ENCODE measurements around the gene PLTP. TPM values are rescaled to one million over a fixed set of nuclear protein-coding genes. Genes with fewer than 3 reads are reported as not detected.

Gene PLTP, protein sequence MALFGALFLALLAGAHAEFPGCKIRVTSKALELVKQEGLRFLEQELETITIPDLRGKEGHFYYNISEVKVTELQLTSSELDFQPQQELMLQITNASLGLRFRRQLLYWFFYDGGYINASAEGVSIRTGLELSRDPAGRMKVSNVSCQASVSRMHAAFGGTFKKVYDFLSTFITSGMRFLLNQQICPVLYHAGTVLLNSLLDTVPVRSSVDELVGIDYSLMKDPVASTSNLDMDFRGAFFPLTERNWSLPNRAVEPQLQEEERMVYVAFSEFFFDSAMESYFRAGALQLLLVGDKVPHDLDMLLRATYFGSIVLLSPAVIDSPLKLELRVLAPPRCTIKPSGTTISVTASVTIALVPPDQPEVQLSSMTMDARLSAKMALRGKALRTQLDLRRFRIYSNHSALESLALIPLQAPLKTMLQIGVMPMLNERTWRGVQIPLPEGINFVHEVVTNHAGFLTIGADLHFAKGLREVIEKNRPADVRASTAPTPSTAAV
- 4.7 TPM for total RNA-seq (2021; ENCODE audit: unreplicated experiment)
- 7.1 and 7.5 TPM in 2 replicates for polyA plus RNA-seq (2012)
- percentile 38 among the genes with signal in this experiment for Bru-seq, nascent RNA
- percentile 32 among the genes with signal in this experiment for BruChase-seq, experiment 1, labeled RNA remaining after a 6-hour chase
- percentile 36 among the genes with signal in this experiment for BruChase-seq, experiment 2, labeled RNA remaining after a 2-hour chase
- long read RNA-seq, partial matches to known transcripts: 2 of 4 reads
- long read RNA-seq, other reads (novel, unspliced or antisense): 0 of 4 reads

DNA sequence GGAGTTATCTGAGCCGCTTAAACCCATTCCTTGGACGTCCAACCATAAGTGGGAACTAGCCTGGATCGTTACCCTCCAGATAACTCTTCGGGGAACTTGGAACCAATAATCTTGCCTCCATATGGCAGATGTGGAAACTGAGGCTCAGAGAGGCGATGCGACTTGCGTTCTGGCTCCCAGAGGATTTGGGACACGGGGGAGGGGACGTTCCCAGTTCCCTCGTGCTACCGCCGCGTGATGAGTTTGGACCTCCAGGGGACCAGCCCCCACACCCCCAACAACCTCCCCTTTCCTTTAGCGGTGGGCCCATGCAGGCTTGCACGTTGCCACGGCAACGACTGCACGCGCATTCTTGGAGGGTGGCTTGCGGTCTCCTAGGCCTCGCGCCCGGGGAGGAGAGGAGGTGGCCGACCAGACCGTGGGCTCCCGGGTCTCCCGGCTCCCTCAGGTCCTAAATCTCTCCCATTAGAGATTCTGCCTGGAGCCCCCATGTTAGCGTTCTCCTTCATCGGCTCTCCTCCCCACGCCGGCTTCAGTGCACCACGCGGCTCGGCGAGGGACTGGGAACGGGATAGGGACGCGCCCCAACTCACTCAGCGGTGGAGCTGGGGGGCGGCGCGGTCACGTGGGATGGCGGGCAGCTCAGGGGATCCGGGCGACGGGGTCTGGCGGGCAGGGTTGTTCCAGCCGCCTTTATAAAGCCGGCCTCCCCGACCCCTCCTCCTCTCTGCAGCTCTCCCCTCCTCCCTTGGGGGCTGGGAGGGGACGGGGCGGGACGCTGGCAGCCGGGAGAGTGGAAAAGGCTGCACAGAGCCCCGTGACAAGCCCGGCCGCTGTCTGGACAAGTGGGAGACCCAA lies at the start of gene PLTP:
Gene PLTP, minus strand, starts transcription at position 670 of the 858 bp plus-strand sequence. CDS start 703 bp downstream, outside the sequence.
- ATAC-seq: no peak
- H3K4me2 ChIP-seq (ENCODE audit: low read length): peak within 1 kb of the TSS; percentile 47

More for the DNA sequence above, at the start of gene PLTP:
- no peaks in the 10 kb centered on the region for H3K79me2 ChIP-seq (ENCODE audit: insufficient read depth, low read length)
- DNase-seq (ENCODE audit: low read depth, low spot score): no peak
- H3K4me3 ChIP-seq (replicated peaks in 1 of 2; ENCODE audit: low read depth in 1 of 2, low read length in 2 of 2): no peak within 1 kb of the TSS
- RAD21 ChIA-PET (ENCODE audit: low non-redundant PET in 1 of 2, low total read pairs in 2 of 2, uncharacterized antibody in 2 of 2, unreplicated experiment in 2 of 2): no interaction called here
- POLR2A ChIA-PET: no interaction called here
- BruUV-seq (replicated peaks): no TSS peak
- no peak within 1 kb of the TSS for H2AFZ ChIP-seq (ENCODE audit: low read depth, low read length, poor library complexity, severe bottlenecking)
- no peak for TF ChIP-seq RAD21 (IDR thresholded peaks at IDR 0.05; ENCODE audit: low read depth)
- no peak for TF ChIP-seq SIN3A (IDR thresholded peaks at IDR 0.05; ENCODE audit: low read depth)
- TF ChIP-seq YY1 (IDR thresholded peaks at IDR 0.05; ENCODE audit: extremely low read depth, insufficient replicate concordance, low read depth, low read length): no peak
- no peak for TF ChIP-seq SP1 (IDR thresholded peaks at IDR 0.05; ENCODE audit: low read depth)
- no peak for TF ChIP-seq POLR2A (IDR thresholded peaks at IDR 0.05; ENCODE audit: borderline replicate concordance, extremely low read depth, insufficient read depth, insufficient read length)
- TF ChIP-seq, protein P1, sequence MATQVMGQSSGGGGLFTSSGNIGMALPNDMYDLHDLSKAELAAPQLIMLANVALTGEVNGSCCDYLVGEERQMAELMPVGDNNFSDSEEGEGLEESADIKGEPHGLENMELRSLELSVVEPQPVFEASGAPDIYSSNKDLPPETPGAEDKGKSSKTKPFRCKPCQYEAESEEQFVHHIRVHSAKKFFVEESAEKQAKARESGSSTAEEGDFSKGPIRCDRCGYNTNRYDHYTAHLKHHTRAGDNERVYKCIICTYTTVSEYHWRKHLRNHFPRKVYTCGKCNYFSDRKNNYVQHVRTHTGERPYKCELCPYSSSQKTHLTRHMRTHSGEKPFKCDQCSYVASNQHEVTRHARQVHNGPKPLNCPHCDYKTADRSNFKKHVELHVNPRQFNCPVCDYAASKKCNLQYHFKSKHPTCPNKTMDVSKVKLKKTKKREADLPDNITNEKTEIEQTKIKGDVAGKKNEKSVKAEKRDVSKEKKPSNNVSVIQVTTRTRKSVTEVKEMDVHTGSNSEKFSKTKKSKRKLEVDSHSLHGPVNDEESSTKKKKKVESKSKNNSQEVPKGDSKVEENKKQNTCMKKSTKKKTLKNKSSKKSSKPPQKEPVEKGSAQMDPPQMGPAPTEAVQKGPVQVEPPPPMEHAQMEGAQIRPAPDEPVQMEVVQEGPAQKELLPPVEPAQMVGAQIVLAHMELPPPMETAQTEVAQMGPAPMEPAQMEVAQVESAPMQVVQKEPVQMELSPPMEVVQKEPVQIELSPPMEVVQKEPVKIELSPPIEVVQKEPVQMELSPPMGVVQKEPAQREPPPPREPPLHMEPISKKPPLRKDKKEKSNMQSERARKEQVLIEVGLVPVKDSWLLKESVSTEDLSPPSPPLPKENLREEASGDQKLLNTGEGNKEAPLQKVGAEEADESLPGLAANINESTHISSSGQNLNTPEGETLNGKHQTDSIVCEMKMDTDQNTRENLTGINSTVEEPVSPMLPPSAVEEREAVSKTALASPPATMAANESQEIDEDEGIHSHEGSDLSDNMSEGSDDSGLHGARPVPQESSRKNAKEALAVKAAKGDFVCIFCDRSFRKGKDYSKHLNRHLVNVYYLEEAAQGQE (IDR thresholded peaks at IDR 0.05; ENCODE audit: low read depth): no peak
- TF ChIP-seq, protein P2, sequence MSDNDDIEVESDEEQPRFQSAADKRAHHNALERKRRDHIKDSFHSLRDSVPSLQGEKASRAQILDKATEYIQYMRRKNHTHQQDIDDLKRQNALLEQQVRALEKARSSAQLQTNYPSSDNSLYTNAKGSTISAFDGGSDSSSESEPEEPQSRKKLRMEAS (IDR thresholded peaks at IDR 0.05): no peak
- TF ChIP-seq FOSL1 (IDR thresholded peaks at IDR 0.05; ENCODE audit: low read depth): no peak
- TF ChIP-seq EGR1 (IDR thresholded peaks at IDR 0.05; ENCODE audit: low read depth): no peak
- TF ChIP-seq, protein P3, sequence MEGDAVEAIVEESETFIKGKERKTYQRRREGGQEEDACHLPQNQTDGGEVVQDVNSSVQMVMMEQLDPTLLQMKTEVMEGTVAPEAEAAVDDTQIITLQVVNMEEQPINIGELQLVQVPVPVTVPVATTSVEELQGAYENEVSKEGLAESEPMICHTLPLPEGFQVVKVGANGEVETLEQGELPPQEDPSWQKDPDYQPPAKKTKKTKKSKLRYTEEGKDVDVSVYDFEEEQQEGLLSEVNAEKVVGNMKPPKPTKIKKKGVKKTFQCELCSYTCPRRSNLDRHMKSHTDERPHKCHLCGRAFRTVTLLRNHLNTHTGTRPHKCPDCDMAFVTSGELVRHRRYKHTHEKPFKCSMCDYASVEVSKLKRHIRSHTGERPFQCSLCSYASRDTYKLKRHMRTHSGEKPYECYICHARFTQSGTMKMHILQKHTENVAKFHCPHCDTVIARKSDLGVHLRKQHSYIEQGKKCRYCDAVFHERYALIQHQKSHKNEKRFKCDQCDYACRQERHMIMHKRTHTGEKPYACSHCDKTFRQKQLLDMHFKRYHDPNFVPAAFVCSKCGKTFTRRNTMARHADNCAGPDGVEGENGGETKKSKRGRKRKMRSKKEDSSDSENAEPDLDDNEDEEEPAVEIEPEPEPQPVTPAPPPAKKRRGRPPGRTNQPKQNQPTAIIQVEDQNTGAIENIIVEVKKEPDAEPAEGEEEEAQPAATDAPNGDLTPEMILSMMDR (IDR thresholded peaks at IDR 0.05 in 2 of 3, conservative IDR thresholded peaks at IDR 0.05 in 1 of 3; ENCODE audit: borderline replicate concordance in 1 of 3, insufficient read depth in 1 of 3, low read depth in 2 of 3, low read length in 2 of 3): no peak
- intact Hi-C loops (cut with micrococcal nuclease): no loop called here
- H3K9ac ChIP-seq (ENCODE audit: low read length): no peak within 1 kb of the TSS
- no peaks in the 10 kb centered on the region for H3K36me3 ChIP-seq (ENCODE audit: control insufficient read depth in 1 of 2, insufficient read depth in 2 of 2, low read length in 2 of 2)
- no peaks in the 10 kb centered on the region for H3K9me3 ChIP-seq (ENCODE audit: control insufficient read depth in 1 of 2, insufficient read depth in 1 of 2, low read depth in 1 of 2, low read length in 2 of 2)
- CTCF ChIA-PET: no interaction called here
- H3K9me2 ChIP-seq (ENCODE audit: insufficient read depth): no peaks in the 10 kb centered on the region
- no peak within 1 kb of the TSS for H3K27ac ChIP-seq (ENCODE audit: low read depth, low read length)
- no peaks in the 10 kb centered on the region for H3K27me3 ChIP-seq (ENCODE audit: insufficient read depth, low read length)
- H4K20me1 ChIP-seq (ENCODE audit: insufficient read depth): no peaks in the 10 kb centered on the region
- peaks cover 0 to 15% of the 10 kb centered on the region in 2 experiments; a peak in 3 of 4 replicates for H3K4me1 ChIP-seq (ENCODE audit: control insufficient read depth in 1 of 2, insufficient read depth in 2 of 2, low read length in 2 of 2)

All from HCT116 (cell line).